HEK293T (cell line): ENCODE measurements around the gene TNPO3.

Source experiments
- CTCF ChIA-PET: fragments of 350-600 bp; formaldehyde crosslinking; extraction: SDS; loops from one replicate; lab custom pipeline; 2021; ENCODE audit warnings: antibody characterized with exemption, inconsistent platforms; lab: Yijun Ruan, JAX
- POLR2A ChIA-PET: fragments of 350-600 bp; formaldehyde crosslinking; extraction: SDS; loops from one replicate; lab custom pipeline; 2020; ENCODE audit warnings: antibody characterized with exemption, inconsistent platforms; lab: Yijun Ruan, JAX
- DNase-seq: peaks from one replicate; pipeline ENCODE4 v3.0.0; 2012; ENCODE audit warnings: mixed read lengths; ENCODE audit errors: extremely low spot score
- ARNT ChIP-seq: fragments of 450-650 bp; IDR thresholded peaks from 2 replicates; pipeline ENCODE4 v1.6.1; 2017; ENCODE audit warnings: mild to moderate bottlenecking
- BHLHE40 ChIP-seq: fragments of 450-650 bp; IDR thresholded peaks from 2 replicates; pipeline ENCODE4 v1.6.1; 2016; ENCODE audit warnings: mild to moderate bottlenecking, moderate library complexity, borderline replicate concordance
- CTBP1 ChIP-seq: fragments of 450-650 bp; IDR thresholded peaks from 2 replicates; pipeline ENCODE4 v1.6.1; 2016; ENCODE audit warnings: borderline replicate concordance
- ELF4 ChIP-seq: fragments of 450-650 bp; IDR thresholded peaks from 2 replicates; pipeline ENCODE4 v1.6.1; 2017; ENCODE audit warnings: antibody characterized with exemption
- FOXA1 ChIP-seq: fragments of 450-650 bp; IDR thresholded peaks from 2 replicates; pipeline ENCODE4 v1.6.1; 2016; ENCODE audit warnings: mild to moderate bottlenecking
- FOXK2 ChIP-seq: fragments of 450-650 bp; IDR thresholded peaks from 2 replicates; pipeline ENCODE4 v1.6.1; 2016; ENCODE audit warnings: mild to moderate bottlenecking
- FOXM1 ChIP-seq: fragments of 450-650 bp; IDR thresholded peaks from 2 replicates; pipeline ENCODE4 v1.6.1; 2017; ENCODE audit warnings: mild to moderate bottlenecking, borderline replicate concordance
- HDGF ChIP-seq: fragments of 450-650 bp; IDR thresholded peaks from 2 replicates; pipeline ENCODE4 v1.6.1; 2017; ENCODE audit warnings: antibody characterized with exemption, borderline replicate concordance
- L3MBTL2 ChIP-seq: fragments of 450-650 bp; conservative IDR thresholded peaks from 2 replicates; pipeline ENCODE4 v1.6.1; 2016; ENCODE audit warnings: mild to moderate bottlenecking
- LEF1 ChIP-seq: fragments of 450-650 bp; IDR thresholded peaks from 2 replicates; pipeline ENCODE4 v1.6.1; 2017; ENCODE audit warnings: mild to moderate bottlenecking, borderline replicate concordance
- NFRKB ChIP-seq: fragments of 450-650 bp; IDR thresholded peaks from 2 replicates; pipeline ENCODE4 v1.6.1; 2016; ENCODE audit warnings: mild to moderate bottlenecking, moderate library complexity
- SP1 ChIP-seq: fragments of 450-650 bp; IDR thresholded peaks from 2 replicates; pipeline ENCODE4 v1.6.1; 2017
- SUZ12 ChIP-seq: fragments of 450-650 bp; IDR thresholded peaks from 2 replicates; pipeline ENCODE4 v1.6.1; 2016; ENCODE audit warnings: mild to moderate bottlenecking
- TARDBP ChIP-seq: fragments of 450-650 bp; IDR thresholded peaks from 2 replicates; pipeline ENCODE4 v1.6.1; 2016
- ZNF384 ChIP-seq: fragments of 450-650 bp; IDR thresholded peaks from 2 replicates; pipeline ENCODE4 v1.6.1; 2016
- TF ChIP-seq, protein P1 (sequence below): fragments of 450-650 bp; IDR thresholded peaks from 2 replicates; pipeline ENCODE4 v1.6.1; 2016

Gene TNPO3

DNA sequence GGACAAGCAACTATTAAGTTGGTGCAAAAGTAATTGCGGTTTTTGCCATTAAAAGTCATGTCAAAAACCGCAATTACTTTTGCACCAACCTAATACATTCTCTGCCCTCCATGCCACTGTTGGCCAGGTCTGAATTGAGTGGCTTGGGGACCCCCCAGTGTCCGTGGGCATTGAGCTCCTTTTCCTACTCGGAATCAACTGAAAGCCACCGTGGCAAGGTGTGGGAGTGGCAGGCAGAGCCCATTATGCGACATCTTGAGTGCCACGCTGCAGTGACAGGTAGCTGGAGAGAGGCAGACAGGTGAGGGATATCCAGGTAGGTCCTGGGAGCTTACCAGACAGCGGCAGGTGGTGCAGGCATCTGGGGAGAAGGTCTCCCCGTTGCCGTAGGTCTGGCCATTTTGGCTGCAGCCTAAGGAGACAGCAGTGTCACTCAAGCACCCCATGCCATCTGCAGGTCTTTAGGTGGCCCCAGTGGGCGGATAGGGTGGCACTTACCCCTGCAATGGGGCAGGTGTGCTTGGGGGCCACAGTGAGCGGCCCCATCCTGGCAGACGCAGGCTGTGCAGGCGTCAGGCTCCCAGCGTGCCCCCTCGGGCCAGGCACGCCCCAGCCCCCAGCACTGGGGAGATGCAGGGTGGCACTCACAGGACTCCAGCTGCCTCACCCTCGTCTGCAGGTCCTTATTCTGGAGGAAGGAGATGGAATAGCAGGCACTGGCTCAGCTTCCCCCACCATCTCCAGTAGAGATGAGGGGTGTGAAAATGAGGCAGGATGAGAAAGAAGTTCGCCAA is 147.9 kb downstream of the TNPO3 start:
- no peak for TF ChIP-seq ZNF384
- TF ChIP-seq ELF4 = peak; percentile 90
- no peak for TF ChIP-seq SP1
- ChIA-PET POLR2A (no interaction called here), CTCF (interaction anchor here (0.8 kb wide), 1 partner anchor 185 kb away, joined by 6 read pairs; no protein-coding TSS in a partner anchor)
- DNase-seq = no peak

DNA sequence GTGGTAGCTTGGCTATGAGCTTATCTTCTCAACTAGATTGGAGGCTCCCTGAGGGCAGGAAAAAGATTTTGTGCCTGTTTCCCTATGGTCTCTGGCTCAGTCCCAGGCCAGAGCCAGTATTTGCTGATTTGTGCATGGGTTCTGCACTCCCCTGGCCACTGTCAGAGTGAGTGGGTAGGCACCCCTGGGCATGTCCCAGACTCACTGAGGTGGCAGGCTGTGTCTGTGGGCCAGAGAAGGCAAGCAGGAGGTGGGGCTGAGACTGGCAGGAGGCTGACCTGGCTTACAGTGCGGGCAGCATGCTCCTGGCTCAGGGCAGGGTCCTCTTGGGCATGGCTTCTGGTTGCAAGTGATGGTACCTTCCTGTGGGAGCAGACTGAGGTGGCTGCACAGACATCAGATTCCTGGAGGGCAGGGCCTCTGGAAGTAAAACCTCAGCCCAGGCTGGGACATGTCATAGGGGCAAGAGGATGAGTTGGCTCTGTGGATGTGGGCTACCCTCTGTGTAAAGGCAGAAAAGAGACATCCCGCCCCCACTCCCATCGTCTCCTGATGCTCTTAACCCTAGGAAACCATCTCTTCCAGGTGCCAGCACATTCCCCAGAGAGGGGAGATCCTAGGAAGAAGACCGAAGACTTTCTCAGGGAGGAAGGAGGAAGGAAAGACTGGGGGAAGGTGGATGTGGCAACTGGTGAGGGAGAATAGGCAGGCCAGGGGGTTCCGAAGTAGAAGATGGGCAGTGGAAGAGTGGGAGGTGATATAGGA is 148.7 kb downstream of the TNPO3 start:
- POLR2A ChIA-PET = no interaction called here
- CTCF ChIA-PET = no interaction called here
- TF ChIP-seq SP1 = no peak
- TF ChIP-seq CTBP1 = no peak
- no peak for TF ChIP-seq L3MBTL2
- no peak for TF ChIP-seq SUZ12
- TF ChIP-seq, protein P1, sequence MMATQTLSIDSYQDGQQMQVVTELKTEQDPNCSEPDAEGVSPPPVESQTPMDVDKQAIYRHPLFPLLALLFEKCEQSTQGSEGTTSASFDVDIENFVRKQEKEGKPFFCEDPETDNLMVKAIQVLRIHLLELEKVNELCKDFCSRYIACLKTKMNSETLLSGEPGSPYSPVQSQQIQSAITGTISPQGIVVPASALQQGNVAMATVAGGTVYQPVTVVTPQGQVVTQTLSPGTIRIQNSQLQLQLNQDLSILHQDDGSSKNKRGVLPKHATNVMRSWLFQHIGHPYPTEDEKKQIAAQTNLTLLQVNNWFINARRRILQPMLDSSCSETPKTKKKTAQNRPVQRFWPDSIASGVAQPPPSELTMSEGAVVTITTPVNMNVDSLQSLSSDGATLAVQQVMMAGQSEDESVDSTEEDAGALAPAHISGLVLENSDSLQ = no peak
- TF ChIP-seq FOXA1 = no peak
- TF ChIP-seq NFRKB = no peak
- TF ChIP-seq ELF4 = no peak
- TF ChIP-seq ZNF384 = no peak
- TF ChIP-seq FOXK2 = no peak
- TF ChIP-seq ARNT = no peak
- no peak for TF ChIP-seq TARDBP
- no peak for TF ChIP-seq BHLHE40
- no peak for TF ChIP-seq LEF1
- TF ChIP-seq HDGF = no peak
- no peak for TF ChIP-seq FOXM1
- no peak for DNase-seq

DNA sequence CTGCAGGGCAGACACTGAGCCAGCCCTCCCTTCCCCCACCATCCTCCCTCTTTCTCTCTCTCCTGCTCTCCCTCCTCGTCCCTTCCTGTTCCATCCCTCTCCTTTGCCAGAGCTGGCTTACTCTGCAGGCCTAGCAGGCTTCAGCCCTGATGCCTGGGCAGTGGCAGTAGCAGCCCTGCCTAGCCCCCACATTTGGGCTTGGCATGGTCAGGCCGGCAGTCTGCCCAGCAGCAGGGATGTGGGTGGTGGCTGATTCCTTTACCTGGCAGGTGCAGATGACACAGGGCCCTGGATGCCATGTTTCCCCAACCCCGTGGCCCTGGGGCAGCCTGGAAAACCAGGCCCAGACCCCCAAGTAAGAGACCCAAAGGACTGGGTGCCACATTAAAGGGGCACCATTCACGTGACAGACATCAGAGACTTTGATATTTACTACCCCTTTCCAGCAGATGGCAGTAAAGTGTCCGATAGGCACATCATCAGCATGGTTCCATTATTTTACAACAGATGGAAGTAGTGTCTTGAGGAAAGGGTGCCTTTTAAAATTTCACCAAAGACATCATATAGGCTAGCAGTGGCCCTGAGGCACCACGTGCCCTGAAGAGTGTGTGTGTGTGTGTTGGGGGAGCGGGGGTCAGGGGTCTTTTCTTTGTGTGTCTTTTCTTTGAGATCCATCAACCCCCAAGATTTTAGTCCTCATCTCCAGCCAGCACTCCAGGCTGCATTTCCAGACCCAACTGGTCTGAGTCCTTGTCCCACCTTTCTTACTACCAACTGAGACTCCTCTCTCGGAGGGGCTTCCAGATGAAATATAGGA is 150.3 kb downstream of the TNPO3 start:
- ChIA-PET POLR2A (no interaction called here), CTCF (no interaction called here)
- DNase-seq = peak; percentile 73
- no peak for TF ChIP-seq HDGF
- TF ChIP-seq, protein P1 = 0 out of 2 replicates have a peak, but pooled peaks have one; percentile 35
